Spinal cord (tissue), 10 donors: ENCODE measurements around the gene POLE3. TPM values are rescaled to one million over a fixed set of nuclear protein-coding genes. Genes with fewer than 3 reads are reported as not detected.
"Not testable (repeated sequence)": the region's sequence is repeated elsewhere in the genome, so short reads cannot be mapped to it uniquely, and the experiment has no call there.

ENCODE experiments used
- DNase-seq, 6 donors: peaks; one replicate each; pipeline versions ENCODE4 v3.0.0 to v3.0.0-alpha.2; 2013 to 2015; ENCODE audit warnings: low spot score in 6 of 6, low read depth in 4 of 6
- H3K27ac ChIP-seq: one replicate; pipeline ENCODE4 v1.5.1; 2013; ENCODE audit warnings: low read depth, low read length, control low read depth
- H3K27me3 ChIP-seq: one replicate; pipeline ENCODE4 v1.6.1; 2013; ENCODE audit warnings: low read length; ENCODE audit not compliant: control insufficient read depth, insufficient read depth
- H3K36me3 ChIP-seq: one replicate; pipeline ENCODE4 v1.6.1; 2013; ENCODE audit warnings: low read length; ENCODE audit not compliant: control insufficient read depth, insufficient read depth
- H3K4me1 ChIP-seq: one replicate; pipeline ENCODE4 v1.6.1; 2013; ENCODE audit warnings: low read length; ENCODE audit not compliant: control insufficient read depth, insufficient read depth
- H3K4me3 ChIP-seq: one replicate; pipeline ENCODE4 v1.5.1; 2013; ENCODE audit warnings: low read depth, low read length, control low read depth
- H3K9me3 ChIP-seq: one replicate; pipeline ENCODE4 v1.6.1; 2013; ENCODE audit warnings: low read length; ENCODE audit not compliant: control insufficient read depth, insufficient read depth
- WGBS: methylation state at CpG from one replicate; pipeline ENCODE4 v1.1.5; 2013; ENCODE audit warnings: missing lambda C conversion rate; ENCODE audit not compliant: insufficient coverage; 5-methylcytosine and 5-hydroxymethylcytosine counted together
- polyA plus RNA-seq, 2 donors: library from polyadenylated mRNA; unstranded; fragments of 120-200 nt; gene quantifications; one replicate each; pipeline ENCODE4 v1.2.1, GENCODE V29; 2013; ENCODE audit not compliant: insufficient read length in 2 of 2
- total RNA-seq, 2 donors: library from RNA; depleted of rRNA in 1 of 2; stranded (reverse); fragments of 120-200 nt in 1 of 2; fragments of >200 nt in 1 of 2; gene quantifications; one replicate each; pipeline versions ENCODE4 v1.2.3 to v1.2.4, GENCODE V29; 2013 to 2014
- donor health status: healthy.

Gene POLE3
- total and polyA plus RNA-seq, 4 donors: 33.1 to 54.8 (median 48.2) TPM

DNA sequence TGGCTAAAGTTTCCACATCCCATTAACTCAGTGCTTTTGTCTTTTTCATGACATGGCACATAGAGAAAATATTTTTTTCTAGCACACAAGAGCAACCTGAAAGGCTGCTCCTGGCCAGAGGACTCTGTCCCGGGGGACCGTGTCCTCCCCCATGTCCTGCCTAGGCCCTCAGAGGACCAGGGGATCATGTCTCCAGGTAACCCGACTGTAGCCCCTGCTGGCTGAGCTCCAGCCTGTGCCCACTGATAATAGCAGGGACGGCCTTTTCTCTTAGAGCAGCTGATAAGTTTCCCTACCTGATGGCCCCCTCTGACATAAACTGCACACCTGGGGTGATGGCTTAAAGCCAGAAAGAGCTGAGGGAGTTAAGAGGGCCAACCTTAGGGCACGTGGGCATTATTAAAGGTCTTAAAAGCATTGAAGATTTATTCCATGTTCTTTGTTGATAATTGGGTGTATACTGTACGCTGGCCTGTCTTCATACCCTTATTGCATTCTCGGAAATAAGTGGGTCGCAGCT, 39.6 kb downstream of the POLE3 start:
- no peak overlapping the region for H3K27ac ChIP-seq
- H3K27me3 ChIP-seq: no peaks in the 10 kb centered on the region
- H3K36me3 ChIP-seq: peaks cover 19% of the 10 kb centered on the region
- no peak overlapping the region for H3K4me3 ChIP-seq
- peaks cover 6% of the 10 kb centered on the region for H3K4me1 ChIP-seq
- DNase-seq: no peak
- no peaks in the 10 kb centered on the region for H3K9me3 ChIP-seq
- 81% methylated on average over 6 of the region's 8 CpGs for WGBS

GRCh38 chr9:113369855-113370140, 40.7 kb downstream of the POLE3 start:
- Histone ChIP-seq H3K36me3 (peaks cover 15% of the 10 kb centered on the region), H3K27me3 (no peaks in the 10 kb centered on the region), H3K4me3 (no peak overlapping the region), H3K4me1 (peaks cover 3% of the 10 kb centered on the region), H3K9me3 (no peaks in the 10 kb centered on the region), H3K27ac (no peak overlapping the region)
- no peak for DNase-seq
- WGBS: 70% methylated on average over 9 of the region's 11 CpGs

- 90% methylated on average over 10 of the region's 13 CpGs for WGBS
- no peak for DNase-seq
- Histone ChIP-seq H3K36me3 (peaks cover 11% of the 10 kb centered on the region), H3K27ac (no peak overlapping the region), H3K4me1 (peaks cover 3% of the 10 kb centered on the region), H3K27me3 (no peaks in the 10 kb centered on the region), H3K4me3 (no peak overlapping the region), H3K9me3 (no peaks in the 10 kb centered on the region)
These were observed 41.3 kb downstream of the POLE3 start for GRCh38 chr9:113368982-113369854.

- DNase-seq: no peak
- Histone ChIP-seq H3K4me1 (peaks cover 3% of the 10 kb centered on the region), H3K27me3 (no peaks in the 10 kb centered on the region), H3K9me3 (no peaks in the 10 kb centered on the region), H3K36me3 (peaks cover 4% of the 10 kb centered on the region), H3K4me3 (no peak overlapping the region), H3K27ac (no peak overlapping the region)
- WGBS: 91% methylated on average over 3 of the region's 5 CpGs
These were observed 42.0 kb downstream of the POLE3 start for GRCh38 chr9:113368348-113368981.

- not testable (repeated sequence) for H3K27ac ChIP-seq, H3K27me3 ChIP-seq, H3K4me1 ChIP-seq, H3K4me3 ChIP-seq, H3K9me3 ChIP-seq, H3K36me3 ChIP-seq, DNase-seq
- WGBS: 92% methylated on average over 1 of the region's 3 CpGs
These were observed 44.8 kb downstream of the POLE3 start for GRCh38 chr9:113365652-113366051.

DNA sequence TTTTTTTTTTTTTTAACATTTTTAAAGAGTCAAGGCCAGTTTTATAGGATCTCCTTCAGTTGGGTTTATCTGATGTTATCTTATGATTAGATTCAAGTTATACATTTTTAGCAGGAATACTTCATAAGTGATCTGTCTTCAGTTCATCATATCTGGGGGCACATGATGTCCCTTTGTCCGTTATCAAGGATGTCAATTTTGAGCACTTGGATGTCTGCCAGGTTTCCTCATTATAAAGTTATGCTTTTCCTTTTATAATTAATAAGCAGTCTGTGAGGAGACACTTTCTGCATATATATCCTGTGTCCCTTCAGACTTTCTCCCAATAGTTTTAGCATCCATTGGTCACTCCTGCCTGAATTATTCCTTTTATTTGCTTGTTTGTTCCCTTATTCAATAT, 45.5 kb downstream of the POLE3 start:
- Histone ChIP-seq H3K27ac (no peak overlapping the region), H3K9me3 (no peaks in the 10 kb centered on the region), H3K36me3 (no peaks in the 10 kb centered on the region), H3K4me3 (no peak overlapping the region), H3K4me1 (peaks cover 2% of the 10 kb centered on the region), H3K27me3 (no peaks in the 10 kb centered on the region)
- WGBS: no CpG with 5 or more reads among the region's 1 CpG
- no peak for DNase-seq

- Histone ChIP-seq H3K4me3 (no peak overlapping the region), H3K27me3 (no peaks in the 10 kb centered on the region), H3K9me3 (no peaks in the 10 kb centered on the region), H3K4me1 (peaks cover 2% of the 10 kb centered on the region), H3K27ac (no peak overlapping the region), H3K36me3 (no peaks in the 10 kb centered on the region)
- DNase-seq: no peak
- 17% methylated on average over 1 of the region's 3 CpGs for WGBS
These were observed 47.1 kb downstream of the POLE3 start for GRCh38 chr9:113363336-113363735.

- no peaks in the 10 kb centered on the region for H3K9me3 ChIP-seq
- no peak overlapping the region for H3K27ac ChIP-seq
- no peaks in the 10 kb centered on the region for H3K36me3 ChIP-seq
- no peak overlapping the region for H3K4me3 ChIP-seq
- H3K27me3 ChIP-seq: no peaks in the 10 kb centered on the region
- peaks cover 2% of the 10 kb centered on the region for H3K4me1 ChIP-seq
- DNase-seq: peak in 1 of 6 donors; percentile 23
- 43% methylated on average over 5 of the region's 7 CpGs for WGBS
These were observed 49.0 kb downstream of the POLE3 start for GRCh38 chr9:113361304-113362018.

- Histone ChIP-seq H3K27ac (no peak overlapping the region), H3K36me3 (no peaks in the 10 kb centered on the region), H3K27me3 (peaks cover 1% of the 10 kb centered on the region), H3K4me1 (peaks cover 2% of the 10 kb centered on the region), H3K9me3 (no peaks in the 10 kb centered on the region), H3K4me3 (no peak overlapping the region)
- DNase-seq: no peak
- 95% methylated on average over 13 of the region's 15 CpGs for WGBS
These were observed 50.1 kb downstream of the POLE3 start for GRCh38 chr9:113360242-113360842.
